KMS-11 (cell line): ENCODE results near the gene HBZ.

ENCODE experiments used
- H2AFZ ChIP-seq: fragments of 200-600 bp; sonication (generic); 2 replicates; pipeline ENCODE4 v1.6.1; 2016; ENCODE audit warnings: antibody characterized with exemption, mixed run types, low read depth
- H3K27ac ChIP-seq: fragments of 200-600 bp; sonication (generic); 2 replicates; pipeline ENCODE4 v1.6.1; 2016; ENCODE audit warnings: mild to moderate bottlenecking, mixed run types
- H3K27me3 ChIP-seq: fragments of 200-600 bp; sonication (generic); 2 replicates; pipeline ENCODE4 v1.6.1; 2017; ENCODE audit warnings: mild to moderate bottlenecking, low read depth, mixed run types, moderate library complexity; ENCODE audit not compliant: insufficient read depth
- H3K36me3 ChIP-seq: fragments of 200-600 bp; sonication (generic); 2 replicates; pipeline ENCODE4 v1.6.1; 2017; ENCODE audit warnings: mild to moderate bottlenecking, mixed run types; ENCODE audit not compliant: insufficient read depth
- H3K4me1 ChIP-seq: fragments of 200-600 bp; sonication (generic); 2 replicates; pipeline ENCODE4 v1.6.1; 2016; ENCODE audit warnings: mild to moderate bottlenecking, low read depth, mixed run types; ENCODE audit not compliant: poor library complexity, severe bottlenecking
- H3K4me2 ChIP-seq: fragments of 200-600 bp; sonication (generic); 2 replicates; pipeline ENCODE4 v1.7.0; 2016; ENCODE audit warnings: mild to moderate bottlenecking, mixed run types
- H3K4me3 ChIP-seq: fragments of 200-600 bp; sonication (generic); IDR thresholded peaks from 2 replicates; pipeline ENCODE4 v1.6.1; 2017; ENCODE audit warnings: low read depth, low read length, mixed read lengths; ENCODE audit not compliant: insufficient read depth
- H3K79me2 ChIP-seq: fragments of 200-600 bp; sonication (generic); 2 replicates; pipeline ENCODE4 v1.6.1; 2016; ENCODE audit warnings: low read depth, mixed run types; ENCODE audit not compliant: insufficient read depth
- H3K9ac ChIP-seq: fragments of 200-600 bp; sonication (generic); 2 replicates; pipeline ENCODE4 v1.6.1; 2016; ENCODE audit warnings: mild to moderate bottlenecking, mixed run types
- H4K20me1 ChIP-seq: fragments of 200-600 bp; sonication (generic); 2 replicates; pipeline ENCODE4 v1.6.1; 2016; ENCODE audit warnings: mild to moderate bottlenecking, mixed run types; ENCODE audit not compliant: insufficient read depth
- TF ChIP-seq, protein P1 (sequence below): fragments of 200-600 bp; sonication (generic); conservative IDR thresholded peaks from 2 replicates; pipeline ENCODE4 v1.6.1; 2017; ENCODE audit warnings: low read depth, mild to moderate bottlenecking, antibody characterized with exemption, low read length, moderate library complexity, mixed read lengths

The HBZ gene

DNA sequence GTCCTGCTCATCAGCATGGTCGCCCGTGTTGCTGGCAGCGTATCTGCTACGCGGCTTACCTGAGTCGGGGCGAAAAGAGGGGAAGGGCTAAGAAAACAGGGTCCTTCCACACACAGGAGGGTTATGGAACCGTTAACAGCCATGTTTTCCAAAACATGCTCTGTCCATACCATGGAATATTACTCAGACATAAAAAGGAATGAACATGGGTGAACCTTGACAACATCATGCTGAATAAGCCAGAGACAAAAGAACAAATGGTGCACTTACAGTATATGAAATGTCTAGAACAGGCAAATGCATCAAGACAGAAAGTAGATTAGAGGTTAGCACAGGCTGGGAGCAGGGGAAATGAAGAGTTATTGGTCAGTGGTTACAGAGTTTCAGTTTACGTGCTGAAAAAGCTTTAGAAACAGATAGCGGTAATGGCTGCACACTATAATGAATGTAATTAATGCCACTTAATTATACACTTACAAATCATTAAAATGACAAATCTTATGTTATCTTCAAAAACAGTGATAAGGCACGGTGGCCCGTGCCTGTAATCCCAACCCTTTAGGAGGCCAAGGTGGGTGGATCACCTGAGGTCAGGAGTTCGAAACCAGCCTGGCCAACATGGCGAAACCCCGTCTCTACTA, 21.8 kb upstream of the HBZ start:
- no peak overlapping the region for H3K27ac ChIP-seq
- H3K4me3 ChIP-seq: no peak overlapping the region
- H3K9ac ChIP-seq: no peak overlapping the region
- no peaks in the 10 kb centered on the region; the same call in 1 of the 2 replicates for H4K20me1 ChIP-seq
- no peak overlapping the region for H3K4me2 ChIP-seq
- TF ChIP-seq, protein P1, sequence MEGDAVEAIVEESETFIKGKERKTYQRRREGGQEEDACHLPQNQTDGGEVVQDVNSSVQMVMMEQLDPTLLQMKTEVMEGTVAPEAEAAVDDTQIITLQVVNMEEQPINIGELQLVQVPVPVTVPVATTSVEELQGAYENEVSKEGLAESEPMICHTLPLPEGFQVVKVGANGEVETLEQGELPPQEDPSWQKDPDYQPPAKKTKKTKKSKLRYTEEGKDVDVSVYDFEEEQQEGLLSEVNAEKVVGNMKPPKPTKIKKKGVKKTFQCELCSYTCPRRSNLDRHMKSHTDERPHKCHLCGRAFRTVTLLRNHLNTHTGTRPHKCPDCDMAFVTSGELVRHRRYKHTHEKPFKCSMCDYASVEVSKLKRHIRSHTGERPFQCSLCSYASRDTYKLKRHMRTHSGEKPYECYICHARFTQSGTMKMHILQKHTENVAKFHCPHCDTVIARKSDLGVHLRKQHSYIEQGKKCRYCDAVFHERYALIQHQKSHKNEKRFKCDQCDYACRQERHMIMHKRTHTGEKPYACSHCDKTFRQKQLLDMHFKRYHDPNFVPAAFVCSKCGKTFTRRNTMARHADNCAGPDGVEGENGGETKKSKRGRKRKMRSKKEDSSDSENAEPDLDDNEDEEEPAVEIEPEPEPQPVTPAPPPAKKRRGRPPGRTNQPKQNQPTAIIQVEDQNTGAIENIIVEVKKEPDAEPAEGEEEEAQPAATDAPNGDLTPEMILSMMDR: no peak
- H3K79me2 ChIP-seq: peaks cover 4% of the 10 kb centered on the region; the same call in 1 of the 2 replicates
- H2AFZ ChIP-seq: no peak overlapping the region
- H3K27me3 ChIP-seq: no peaks in the 10 kb centered on the region
- H3K4me1 ChIP-seq: no peaks in the 10 kb centered on the region
- no peaks in the 10 kb centered on the region for H3K36me3 ChIP-seq

DNA sequence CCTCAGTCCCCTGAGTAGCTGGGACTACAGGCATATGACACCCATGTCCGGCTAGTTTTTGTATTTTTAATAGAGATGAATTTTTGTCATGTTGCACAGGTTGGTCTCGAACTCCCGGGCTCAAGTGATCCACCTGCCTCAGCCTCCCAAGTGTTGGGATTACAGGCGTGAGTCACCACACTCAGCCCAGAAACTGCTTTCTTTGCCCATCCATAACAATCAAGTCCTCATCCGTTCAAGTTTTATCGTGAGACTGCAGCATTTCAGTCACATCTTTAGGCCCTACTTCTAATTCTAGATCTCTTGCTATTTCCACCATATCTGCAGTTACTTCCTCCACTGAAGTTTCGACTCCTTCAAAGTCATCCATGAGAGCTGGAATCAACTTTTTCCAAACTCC, 20.3 kb upstream of the HBZ start:
- TF ChIP-seq, protein P1: no peak
- Histone ChIP-seq H3K27ac (no peak overlapping the region), H3K9ac (no peak overlapping the region), H3K36me3 (no peaks in the 10 kb centered on the region), H2AFZ (no peak overlapping the region), H3K4me3 (no peak overlapping the region), H4K20me1 (no peaks in the 10 kb centered on the region), H3K27me3 (no peaks in the 10 kb centered on the region), H3K4me2 (no peak overlapping the region), H3K79me2 (peaks cover 7% of the 10 kb centered on the region; the same call in 1 of the 2 replicates), H3K4me1 (no peaks in the 10 kb centered on the region)

DNA sequence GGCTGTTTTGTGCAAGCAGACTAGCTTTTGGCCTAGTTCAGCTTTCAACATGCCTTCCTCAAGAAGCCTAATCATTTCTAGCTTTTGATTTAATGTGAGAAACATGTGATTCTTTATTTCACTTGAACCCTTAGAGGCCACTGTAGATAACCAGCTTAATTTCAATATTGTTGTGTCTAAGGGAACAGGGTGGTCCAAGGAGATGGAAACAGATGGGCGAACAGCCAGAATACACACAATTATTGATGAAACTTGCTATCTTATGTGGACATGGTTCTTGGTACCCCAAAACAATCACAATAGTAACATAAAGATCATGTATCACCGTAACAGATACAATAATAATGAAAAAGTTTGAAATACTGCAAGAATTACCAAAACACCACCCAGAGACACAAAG, 18.7 kb upstream of the HBZ start:
- Histone ChIP-seq H4K20me1 (no peaks in the 10 kb centered on the region), H3K4me3 (no peak overlapping the region), H3K4me2 (no peak overlapping the region), H3K27ac (no peak overlapping the region), H3K27me3 (no peaks in the 10 kb centered on the region), H3K79me2 (peaks cover 15% of the 10 kb centered on the region), H3K36me3 (no peaks in the 10 kb centered on the region), H2AFZ (no peak overlapping the region), H3K4me1 (peaks cover 5% of the 10 kb centered on the region), H3K9ac (no peak overlapping the region)
- TF ChIP-seq, protein P1: no peak

DNA sequence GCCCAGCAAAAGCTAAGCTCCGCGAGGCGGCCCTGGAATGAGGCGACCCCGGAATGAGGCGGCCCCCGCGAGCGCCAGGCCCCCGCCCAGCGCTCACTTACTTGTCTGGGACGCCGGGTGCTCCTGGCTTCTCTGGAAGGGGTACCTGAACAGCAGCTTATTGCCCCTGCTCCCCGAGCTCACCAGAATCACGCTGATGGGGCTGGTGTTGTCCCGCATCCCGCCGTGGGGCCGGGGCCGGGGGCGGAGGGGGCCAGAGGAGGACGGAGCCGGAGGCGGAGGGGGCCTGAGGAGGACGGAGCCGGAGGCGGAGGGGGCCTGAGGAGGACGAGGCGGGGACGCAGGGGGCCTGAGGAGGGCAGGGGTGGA, 14.4 kb upstream of the HBZ start:
- Histone ChIP-seq H3K79me2 (peaks cover 15% of the 10 kb centered on the region), H3K4me1 (peaks cover 5% of the 10 kb centered on the region), H3K4me3 (no peak overlapping the region), H3K36me3 (no peaks in the 10 kb centered on the region), H3K9ac (peak overlapping the region; percentile 79), H3K27me3 (no peaks in the 10 kb centered on the region), H3K27ac (peak overlapping the region; percentile 44), H2AFZ (peak overlapping the region; percentile 76), H4K20me1 (no peaks in the 10 kb centered on the region), H3K4me2 (peak overlapping the region; percentile 89)
- TF ChIP-seq, protein P1: no peak
